ENCODE data around the gene ARHGAP5.

ARHGAP5 gene

GRCh38 chr14:32054536-32054935, 22.6 kb upstream of the ARHGAP5 start (continued):
- no peak for TF ChIP-seq CREB5 (CRISPR knock-in tag; IDR thresholded peaks at IDR 0.05; ENCODE audit: low read depth)

- TF ChIP-seq RARB (CRISPR knock-in tag; IDR thresholded peaks at IDR 0.05) = no peak
- no peak for TF ChIP-seq TCF4 (CRISPR knock-in tag; IDR thresholded peaks at IDR 0.05; ENCODE audit: borderline replicate concordance)
- no peak for TF ChIP-seq ZFP3 (CRISPR knock-in tag; IDR thresholded peaks at IDR 0.05)
- ATAC-seq = no peak
Measured at GRCh38 chr14:32055175-32055574, 21.9 kb upstream of the ARHGAP5 start.

- no peak for ATAC-seq
- no peak for TF ChIP-seq ESRRG (CRISPR knock-in tag; IDR thresholded peaks at IDR 0.05)
- no peak for TF ChIP-seq ARNTL (CRISPR knock-in tag; IDR thresholded peaks at IDR 0.05; ENCODE audit: borderline replicate concordance, low read depth)
- TF ChIP-seq ZNF565 (CRISPR knock-in tag; conservative IDR thresholded peaks at IDR 0.05; ENCODE audit: low read depth) = no peak
- TF ChIP-seq CREB5 (CRISPR knock-in tag; IDR thresholded peaks at IDR 0.05; ENCODE audit: low read depth) = no peak
- TF ChIP-seq OSR1 (CRISPR knock-in tag; IDR thresholded peaks at IDR 0.05) = no peak
- no peak for TF ChIP-seq ISL1 (CRISPR knock-in tag; IDR thresholded peaks at IDR 0.05)
- TF ChIP-seq CSDC2 (CRISPR knock-in tag; IDR thresholded peaks at IDR 0.05) = no peak
- no peak for TF ChIP-seq CSRNP3 (CRISPR knock-in tag; IDR thresholded peaks at IDR 0.05)
- TF ChIP-seq ZC3H10 (CRISPR knock-in tag; IDR thresholded peaks at IDR 0.05) = no peak
- no peak for TF ChIP-seq ZFP30 (CRISPR knock-in tag; IDR thresholded peaks at IDR 0.05)
- TF ChIP-seq TOX (CRISPR knock-in tag; IDR thresholded peaks at IDR 0.05; ENCODE audit: borderline replicate concordance) = no peak
- TF ChIP-seq BACH2 (CRISPR knock-in tag; IDR thresholded peaks at IDR 0.05; ENCODE audit: borderline replicate concordance) = no peak
- TF ChIP-seq PATZ1 (CRISPR knock-in tag; IDR thresholded peaks at IDR 0.05; ENCODE audit: borderline replicate concordance) = no peak
- no peak for TF ChIP-seq TCF4 (CRISPR knock-in tag; IDR thresholded peaks at IDR 0.05; ENCODE audit: borderline replicate concordance)
- TF ChIP-seq TSHZ2 (CRISPR knock-in tag; IDR thresholded peaks at IDR 0.05) = no peak
- TF ChIP-seq SNAI2 (CRISPR knock-in tag; IDR thresholded peaks at IDR 0.05) = no peak
- no peak for TF ChIP-seq ZNF8 (CRISPR knock-in tag; IDR thresholded peaks at IDR 0.05)
Measured at GRCh38 chr14:32059702-32060101, 17.4 kb upstream of the ARHGAP5 start.

GRCh38 chr14:32064931-32065330, 12.2 kb upstream of the ARHGAP5 start:
- TF ChIP-seq ZNF565 (CRISPR knock-in tag; conservative IDR thresholded peaks at IDR 0.05; ENCODE audit: low read depth) (no peak), ZFP30 (CRISPR knock-in tag; IDR thresholded peaks at IDR 0.05) (no peak), CREB5 (CRISPR knock-in tag; IDR thresholded peaks at IDR 0.05; ENCODE audit: low read depth) (no peak), TOX (CRISPR knock-in tag; IDR thresholded peaks at IDR 0.05; ENCODE audit: borderline replicate concordance) (no peak), BACH2 (CRISPR knock-in tag; IDR thresholded peaks at IDR 0.05; ENCODE audit: borderline replicate concordance) (no peak)
- ATAC-seq = no peak

Data from SK-N-SH treated with all-trans-retinoic acid at 6 μM for 48 hours (cell line).